ENCODE results near the gene BPIFA2. TPM values are rescaled to one million over a fixed set of nuclear protein-coding genes. Genes with fewer than 3 reads are reported as not detected.

BPIFA2 gene
- total RNA-seq, 6 donors from 2014 or later, result not detected

DNA sequence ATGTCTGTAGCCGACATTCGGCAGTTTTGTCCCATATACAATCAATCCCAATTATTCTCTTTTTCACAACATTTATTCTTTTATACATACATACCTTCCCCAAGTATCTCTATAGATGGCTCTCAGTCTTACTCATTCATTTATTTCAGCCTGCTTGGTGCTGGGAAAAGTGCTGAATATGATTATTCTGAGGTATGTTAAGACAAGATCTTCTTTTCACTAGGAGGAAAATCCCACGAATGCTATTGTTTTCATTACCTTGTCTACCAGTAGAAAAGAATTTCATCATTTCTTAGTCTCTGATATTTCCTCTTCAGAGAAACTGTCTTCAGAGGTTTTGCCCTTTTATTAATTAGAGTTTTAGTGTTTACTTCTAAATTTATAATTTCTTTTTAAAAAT is 35.5 kb downstream of the BPIFA2 start:
- H3K27me3 ChIP-seq, result no peaks in the 10 kb centered on the region
- no peaks in the 10 kb centered on the region for H3K9me3 ChIP-seq
- TF ChIP-seq EP300 (IDR thresholded peaks at IDR 0.05) (no peak), POLR2A (IDR thresholded peaks at IDR 0.05) (no peak), POLR2AphosphoS5 (IDR thresholded peaks at IDR 0.05) (no peak)
- TF ChIP-seq, protein P1, sequence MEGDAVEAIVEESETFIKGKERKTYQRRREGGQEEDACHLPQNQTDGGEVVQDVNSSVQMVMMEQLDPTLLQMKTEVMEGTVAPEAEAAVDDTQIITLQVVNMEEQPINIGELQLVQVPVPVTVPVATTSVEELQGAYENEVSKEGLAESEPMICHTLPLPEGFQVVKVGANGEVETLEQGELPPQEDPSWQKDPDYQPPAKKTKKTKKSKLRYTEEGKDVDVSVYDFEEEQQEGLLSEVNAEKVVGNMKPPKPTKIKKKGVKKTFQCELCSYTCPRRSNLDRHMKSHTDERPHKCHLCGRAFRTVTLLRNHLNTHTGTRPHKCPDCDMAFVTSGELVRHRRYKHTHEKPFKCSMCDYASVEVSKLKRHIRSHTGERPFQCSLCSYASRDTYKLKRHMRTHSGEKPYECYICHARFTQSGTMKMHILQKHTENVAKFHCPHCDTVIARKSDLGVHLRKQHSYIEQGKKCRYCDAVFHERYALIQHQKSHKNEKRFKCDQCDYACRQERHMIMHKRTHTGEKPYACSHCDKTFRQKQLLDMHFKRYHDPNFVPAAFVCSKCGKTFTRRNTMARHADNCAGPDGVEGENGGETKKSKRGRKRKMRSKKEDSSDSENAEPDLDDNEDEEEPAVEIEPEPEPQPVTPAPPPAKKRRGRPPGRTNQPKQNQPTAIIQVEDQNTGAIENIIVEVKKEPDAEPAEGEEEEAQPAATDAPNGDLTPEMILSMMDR (IDR thresholded peaks at IDR 0.05), result no peak
- ATAC-seq (ENCODE audit: low FRiP score in 2 of 2), result no peak
- no peaks in the 10 kb centered on the region for H3K4me1 ChIP-seq
- no peaks in the 10 kb centered on the region for H3K36me3 ChIP-seq
- no peak overlapping the region for H3K4me3 ChIP-seq
- WGBS, 2 donors, result 80 to 88% methylated on average over 3 of the region's 3 CpGs
- no peak overlapping the region for H3K27ac ChIP-seq
- no peak for DNase-seq

DNA sequence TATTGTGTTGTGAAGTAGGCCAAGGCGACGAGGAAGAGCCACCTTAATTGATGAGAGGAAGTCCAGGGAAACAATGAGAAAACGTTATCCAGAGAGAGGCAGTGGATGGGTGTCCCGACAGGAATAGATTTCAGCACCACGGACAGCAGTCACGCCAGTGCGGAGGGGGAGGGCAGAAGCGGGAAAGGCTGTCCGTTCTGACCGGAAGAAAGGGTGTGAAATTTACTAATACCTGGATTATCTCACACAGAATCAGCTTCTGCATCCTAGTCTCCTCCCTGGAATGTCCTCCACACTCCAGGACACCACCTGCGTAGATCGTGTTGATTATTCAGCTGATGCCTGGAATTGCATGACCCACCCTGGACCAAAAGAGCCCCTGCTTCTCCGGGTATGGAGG is 41.8 kb downstream of the BPIFA2 start:
- no peaks in the 10 kb centered on the region for H3K4me1 ChIP-seq
- WGBS, 2 donors, result 5 to 12% methylated on average over 13 of the region's 13 CpGs
- ATAC-seq (ENCODE audit: low FRiP score in 2 of 2), result peak; percentile 51 to 65

DNA sequence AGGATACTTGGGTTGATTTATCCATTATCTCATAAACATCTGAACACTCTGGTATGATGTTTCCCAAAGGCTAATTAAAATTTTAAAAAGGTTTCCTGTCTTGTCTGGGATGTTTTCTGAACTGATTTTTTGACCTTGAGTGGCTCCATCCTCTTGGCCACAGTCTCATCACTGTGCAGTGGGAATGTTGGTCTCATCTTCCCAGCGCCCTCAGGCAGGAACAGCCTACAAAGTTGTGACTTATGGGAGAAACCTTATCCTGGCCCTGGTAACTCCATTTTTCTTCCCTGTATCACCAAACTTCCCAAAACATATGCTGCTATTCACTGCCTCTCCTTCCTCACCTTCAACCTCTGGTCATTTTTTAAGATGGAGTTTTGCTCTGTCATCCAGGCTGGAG is 42.4 kb downstream of the BPIFA2 start:
- TF ChIP-seq EP300 (IDR thresholded peaks at IDR 0.05), result no peak
- TF ChIP-seq POLR2A (IDR thresholded peaks at IDR 0.05), result no peak
- TF ChIP-seq POLR2AphosphoS5 (IDR thresholded peaks at IDR 0.05), result no peak
- TF ChIP-seq, protein P1 (IDR thresholded peaks at IDR 0.05), result no peak
- 50 to 56% methylated on average over 1 of the region's 1 CpG for WGBS, 2 donors
- H3K27ac ChIP-seq, result no peak overlapping the region
- H3K4me3 ChIP-seq, result no peak overlapping the region
- DNase-seq, result no peak
- no peak for ATAC-seq (ENCODE audit: low FRiP score in 2 of 2)
- no peaks in the 10 kb centered on the region for H3K9me3 ChIP-seq
- H3K27me3 ChIP-seq, result no peaks in the 10 kb centered on the region
- H3K4me1 ChIP-seq, result no peaks in the 10 kb centered on the region
- H3K36me3 ChIP-seq, result no peaks in the 10 kb centered on the region

More for the DNA sequence above, 41.8 kb downstream of the BPIFA2 start:
- Histone ChIP-seq H3K4me3 (no peak overlapping the region), H3K27ac (no peak overlapping the region), H3K36me3 (no peaks in the 10 kb centered on the region), H3K27me3 (no peaks in the 10 kb centered on the region), H3K9me3 (no peaks in the 10 kb centered on the region)
- TF ChIP-seq POLR2A (IDR thresholded peaks at IDR 0.05) (no peak), POLR2AphosphoS5 (IDR thresholded peaks at IDR 0.05) (no peak), EP300 (IDR thresholded peaks at IDR 0.05) (no peak)
- TF ChIP-seq, protein P1 (IDR thresholded peaks at IDR 0.05), result no peak
- DNase-seq, result peak in 1 of 2 donors; percentile 62

DNA sequence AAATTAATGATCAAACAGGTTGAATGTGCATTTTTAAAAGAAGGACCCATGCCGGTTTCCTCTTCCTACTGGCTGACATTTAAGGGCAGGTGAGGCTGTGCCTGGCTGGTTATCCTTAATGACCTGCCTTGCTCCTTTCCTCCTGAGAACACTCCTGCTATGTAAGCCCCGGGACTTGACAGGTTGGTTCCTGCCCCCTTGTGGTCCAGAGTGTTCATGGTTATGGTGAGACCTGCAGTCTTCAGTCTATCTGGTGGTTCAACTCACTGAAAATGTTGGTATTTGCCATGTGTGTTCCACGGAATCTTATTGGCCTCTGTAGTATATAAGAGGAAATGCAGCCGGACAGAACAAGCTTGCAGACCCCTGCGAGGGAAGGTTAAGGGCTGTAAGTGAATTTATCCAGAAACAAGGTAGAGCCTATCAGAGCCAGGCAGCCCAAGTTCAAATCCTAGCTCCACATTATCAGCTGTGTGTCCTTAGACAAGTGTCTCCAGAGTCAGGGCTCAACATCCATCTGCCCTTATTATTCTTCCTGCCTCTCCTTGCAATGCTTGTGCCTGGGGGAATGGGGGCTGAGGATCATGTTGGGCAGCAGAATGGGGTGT is 44.0 kb downstream of the BPIFA2 start:
- H3K36me3 ChIP-seq, result no peaks in the 10 kb centered on the region
- ATAC-seq (ENCODE audit: low FRiP score in 2 of 2), result peak in 1 of 2 donors; percentile 46

More for the DNA sequence above, 44.0 kb downstream of the BPIFA2 start:
- Histone ChIP-seq H3K27me3 (no peaks in the 10 kb centered on the region), H3K4me3 (no peak overlapping the region), H3K4me1 (no peaks in the 10 kb centered on the region), H3K27ac (no peak overlapping the region), H3K9me3 (no peaks in the 10 kb centered on the region)
- WGBS, 2 donors, result 14 to 17% methylated on average over 5 of the region's 5 CpGs
- no peak for TF ChIP-seq POLR2A (IDR thresholded peaks at IDR 0.05)
- no peak for TF ChIP-seq EP300 (IDR thresholded peaks at IDR 0.05)
- TF ChIP-seq, protein P1 (IDR thresholded peaks at IDR 0.05), result peak in 5 of 6 experiments; percentile 11 to 68 (median 50)
- DNase-seq, result peak in 1 of 2 donors; percentile 84

All from upper lobe of left lung (tissue), 6 donors.